ENCODE results near the gene PTPRF. TPM values are rescaled to one million over a fixed set of nuclear protein-coding genes. Genes with fewer than 3 reads are reported as not detected.

The PTPRF gene
- total RNA-seq, 1 donor from 2014 or later = 145 TPM

DNA sequence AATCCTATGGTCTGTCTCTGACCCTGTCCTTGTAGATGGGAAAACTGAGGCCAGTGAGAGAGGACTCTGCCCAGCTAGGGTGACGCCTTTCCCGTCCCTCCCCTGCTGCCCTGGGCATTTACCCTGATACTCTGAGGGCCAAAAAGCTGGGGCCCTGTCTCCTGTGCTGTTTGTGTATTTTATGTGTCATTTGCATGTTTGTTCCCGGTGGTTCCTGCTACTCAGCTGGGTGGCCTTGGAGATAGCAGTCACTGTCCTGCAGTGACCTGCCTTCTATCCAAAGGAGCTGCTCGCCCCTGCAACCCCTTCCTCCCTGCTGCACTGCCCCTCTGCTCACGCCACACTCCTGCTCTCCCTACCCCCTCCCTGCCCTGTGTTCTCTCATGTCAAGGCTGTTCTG lies 78.1 kb downstream of the PTPRF start:
- Mint-ChIP-seq H3K9me3 (ENCODE audit: unreplicated experiment) (no peaks in the 10 kb centered on the region), H3K27ac (ENCODE audit: unreplicated experiment) (no peak overlapping the region), H3K36me3 (ENCODE audit: low read depth, unreplicated experiment) (peaks cover 48% of the 10 kb centered on the region), H3K27me3 (ENCODE audit: unreplicated experiment) (peaks cover 15% of the 10 kb centered on the region), H3K4me1 (ENCODE audit: unreplicated experiment) (peaks cover 5% of the 10 kb centered on the region), H3K4me3 (ENCODE audit: unreplicated experiment) (no peak overlapping the region)
- TF ChIP-seq, protein P1, sequence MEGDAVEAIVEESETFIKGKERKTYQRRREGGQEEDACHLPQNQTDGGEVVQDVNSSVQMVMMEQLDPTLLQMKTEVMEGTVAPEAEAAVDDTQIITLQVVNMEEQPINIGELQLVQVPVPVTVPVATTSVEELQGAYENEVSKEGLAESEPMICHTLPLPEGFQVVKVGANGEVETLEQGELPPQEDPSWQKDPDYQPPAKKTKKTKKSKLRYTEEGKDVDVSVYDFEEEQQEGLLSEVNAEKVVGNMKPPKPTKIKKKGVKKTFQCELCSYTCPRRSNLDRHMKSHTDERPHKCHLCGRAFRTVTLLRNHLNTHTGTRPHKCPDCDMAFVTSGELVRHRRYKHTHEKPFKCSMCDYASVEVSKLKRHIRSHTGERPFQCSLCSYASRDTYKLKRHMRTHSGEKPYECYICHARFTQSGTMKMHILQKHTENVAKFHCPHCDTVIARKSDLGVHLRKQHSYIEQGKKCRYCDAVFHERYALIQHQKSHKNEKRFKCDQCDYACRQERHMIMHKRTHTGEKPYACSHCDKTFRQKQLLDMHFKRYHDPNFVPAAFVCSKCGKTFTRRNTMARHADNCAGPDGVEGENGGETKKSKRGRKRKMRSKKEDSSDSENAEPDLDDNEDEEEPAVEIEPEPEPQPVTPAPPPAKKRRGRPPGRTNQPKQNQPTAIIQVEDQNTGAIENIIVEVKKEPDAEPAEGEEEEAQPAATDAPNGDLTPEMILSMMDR (IDR thresholded peaks at IDR 0.05; ENCODE audit: unreplicated experiment) = no peak
- no peak for DNase-seq (ENCODE audit: low spot score)

GRCh38 chr1:43610339-43610738 lies 79.7 kb downstream of the PTPRF start:
- Mint-ChIP-seq H3K4me1 (ENCODE audit: unreplicated experiment) (peaks cover 5% of the 10 kb centered on the region), H3K9me3 (ENCODE audit: unreplicated experiment) (no peaks in the 10 kb centered on the region), H3K27me3 (ENCODE audit: unreplicated experiment) (peaks cover 15% of the 10 kb centered on the region), H3K27ac (ENCODE audit: unreplicated experiment) (no peak overlapping the region), H3K4me3 (ENCODE audit: unreplicated experiment) (no peak overlapping the region), H3K36me3 (ENCODE audit: low read depth, unreplicated experiment) (peaks cover 43% of the 10 kb centered on the region)
- DNase-seq (ENCODE audit: low spot score) = no peak
- TF ChIP-seq, protein P1 (IDR thresholded peaks at IDR 0.05; ENCODE audit: unreplicated experiment) = no peak

- no peak for DNase-seq (ENCODE audit: low spot score)
- no peaks in the 10 kb centered on the region for H3K9me3 Mint-ChIP-seq (ENCODE audit: unreplicated experiment)
These were observed 81.3 kb downstream of the PTPRF start for GRCh38 chr1:43611950-43612349.

GRCh38 chr1:43612406-43612805 lies 81.7 kb downstream of the PTPRF start:
- DNase-seq (ENCODE audit: low spot score) = no peak
- H3K4me3 Mint-ChIP-seq (ENCODE audit: unreplicated experiment) = peak overlapping the region; percentile 37
- peaks cover 43% of the 10 kb centered on the region for H3K36me3 Mint-ChIP-seq (ENCODE audit: low read depth, unreplicated experiment)
- H3K27me3 Mint-ChIP-seq (ENCODE audit: unreplicated experiment) = peaks cover 19% of the 10 kb centered on the region
- no peak overlapping the region for H3K27ac Mint-ChIP-seq (ENCODE audit: unreplicated experiment)
- no peaks in the 10 kb centered on the region for H3K9me3 Mint-ChIP-seq (ENCODE audit: unreplicated experiment)
- TF ChIP-seq, protein P1 (IDR thresholded peaks at IDR 0.05; ENCODE audit: unreplicated experiment) = no peak
- peaks cover 12% of the 10 kb centered on the region for H3K4me1 Mint-ChIP-seq (ENCODE audit: unreplicated experiment)

More at GRCh38 chr1:43611950-43612349, 81.3 kb downstream of the PTPRF start:
- Mint-ChIP-seq H3K27ac (ENCODE audit: unreplicated experiment) (peak overlapping the region; percentile 21), H3K4me1 (ENCODE audit: unreplicated experiment) (peaks cover 12% of the 10 kb centered on the region), H3K36me3 (ENCODE audit: low read depth, unreplicated experiment) (peaks cover 47% of the 10 kb centered on the region), H3K4me3 (ENCODE audit: unreplicated experiment) (no peak overlapping the region), H3K27me3 (ENCODE audit: unreplicated experiment) (peaks cover 22% of the 10 kb centered on the region)
- TF ChIP-seq, protein P1 (IDR thresholded peaks at IDR 0.05; ENCODE audit: unreplicated experiment) = no peak

GRCh38 chr1:43613075-43613942 lies 82.6 kb downstream of the PTPRF start:
- TF ChIP-seq, protein P1 (IDR thresholded peaks at IDR 0.05; ENCODE audit: unreplicated experiment) = no peak
- Mint-ChIP-seq H3K4me1 (ENCODE audit: unreplicated experiment) (peaks cover 12% of the 10 kb centered on the region), H3K27ac (ENCODE audit: unreplicated experiment) (no peak overlapping the region), H3K36me3 (ENCODE audit: low read depth, unreplicated experiment) (peaks cover 41% of the 10 kb centered on the region), H3K27me3 (ENCODE audit: unreplicated experiment) (peaks cover 15% of the 10 kb centered on the region), H3K9me3 (ENCODE audit: unreplicated experiment) (no peaks in the 10 kb centered on the region), H3K4me3 (ENCODE audit: unreplicated experiment) (peak overlapping the region; percentile 37)
- DNase-seq (ENCODE audit: low spot score) = no peak
